GM21529 (cell line): ENCODE measurements around the gene CLSTN2.

ENCODE experiments used
- ATAC-seq: cut with Tn5 transposase; IDR thresholded peaks from one replicate; pipeline ENCODE4 v1.9.1; 2021; ENCODE audit not compliant: unreplicated experiment

CLSTN2 gene

GRCh38 chr3:140224307-140224706 is 289.3 kb downstream of the CLSTN2 start:
- ATAC-seq: no peak

DNA sequence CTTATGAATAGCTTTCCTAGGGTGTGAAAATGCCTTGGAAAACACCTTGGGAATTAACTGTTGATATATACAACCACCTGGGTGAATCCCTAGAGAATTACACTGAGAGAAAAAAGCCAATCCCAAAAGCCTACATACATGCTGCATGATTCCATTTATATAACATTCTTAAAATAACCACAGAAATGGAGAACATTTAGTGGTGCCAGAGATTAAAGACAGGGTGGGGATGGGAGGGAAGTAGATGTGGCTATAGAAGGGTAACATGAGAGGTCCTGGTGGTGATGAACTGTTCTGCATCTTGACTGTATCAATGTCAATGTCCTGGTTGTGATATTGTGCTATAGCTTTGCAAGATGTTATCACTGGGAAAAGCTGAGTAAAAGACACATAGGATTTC is 291.0 kb downstream of the CLSTN2 start:
- no peak for ATAC-seq

GRCh38 chr3:140233702-140234101 is 298.7 kb downstream of the CLSTN2 start:
- ATAC-seq: no peak

DNA sequence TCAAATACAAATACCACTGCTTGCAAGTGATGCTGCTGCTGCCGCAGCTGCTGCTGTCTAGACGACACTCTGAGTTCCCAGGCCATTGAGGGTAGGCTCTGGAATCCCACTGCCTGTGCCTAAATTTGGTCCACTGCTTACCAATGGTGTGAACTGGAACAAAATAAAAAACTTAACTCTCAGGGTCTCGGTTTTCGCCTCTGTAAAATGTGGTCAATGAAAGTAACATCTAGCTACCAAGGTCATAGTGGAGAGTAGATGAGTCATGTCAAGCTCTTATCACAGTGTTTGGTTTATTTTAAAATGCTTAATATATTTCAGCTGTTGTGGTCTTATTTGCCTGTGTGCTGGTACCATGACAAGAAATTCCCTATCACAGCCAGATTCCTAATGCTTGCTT is 299.3 kb downstream of the CLSTN2 start:
- ATAC-seq: no peak

GRCh38 chr3:140236836-140237501 is 302.0 kb downstream of the CLSTN2 start:
- no peak for ATAC-seq

GRCh38 chr3:140238646-140239314 is 303.8 kb downstream of the CLSTN2 start:
- ATAC-seq: no peak

- no peak for ATAC-seq
Measured at GRCh38 chr3:140242818-140243276, 307.9 kb downstream of the CLSTN2 start.

DNA sequence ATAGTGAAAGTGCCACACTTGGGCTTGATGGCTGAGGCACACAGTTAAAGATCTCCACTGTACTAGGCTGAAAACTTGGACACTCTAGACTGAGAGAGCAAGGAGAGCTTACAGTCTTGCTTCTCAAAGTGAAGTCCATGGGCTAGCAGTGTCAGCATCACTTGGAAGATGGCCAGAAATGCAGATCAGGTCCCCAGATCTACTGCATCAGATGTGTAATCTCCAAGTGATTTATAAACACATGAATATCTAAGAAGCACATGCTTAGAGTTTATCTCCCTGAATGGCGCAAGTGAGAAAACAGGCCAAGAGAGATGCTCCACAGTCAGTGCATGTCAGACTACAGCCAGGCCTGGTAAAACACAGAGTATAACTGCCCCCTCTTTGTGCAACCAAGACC is 308.6 kb downstream of the CLSTN2 start:
- no peak for ATAC-seq

GRCh38 chr3:140244893-140245292 is 309.9 kb downstream of the CLSTN2 start:
- ATAC-seq: no peak

DNA sequence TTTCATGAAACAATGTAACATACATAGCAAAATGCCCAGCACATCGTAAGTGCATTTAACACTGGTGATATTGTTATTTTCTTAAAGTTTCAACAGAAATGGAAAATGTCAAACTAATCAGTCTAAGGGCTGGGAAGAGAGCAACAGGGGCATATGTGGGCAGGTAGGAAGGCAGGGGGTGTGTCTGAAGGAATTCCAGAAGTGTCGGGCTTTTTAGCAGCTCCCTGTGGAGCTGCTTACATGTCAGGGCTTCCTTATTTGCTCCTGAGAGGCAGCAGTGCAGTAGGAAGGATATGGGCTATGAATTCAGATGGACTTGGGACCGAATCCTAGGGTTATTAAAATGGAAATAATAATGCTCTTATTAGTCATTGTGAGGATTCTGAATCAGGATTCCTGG is 311.6 kb downstream of the CLSTN2 start:
- no peak for ATAC-seq

- no peak for ATAC-seq
Measured at GRCh38 chr3:140247775-140248174, 312.8 kb downstream of the CLSTN2 start.

GRCh38 chr3:140249188-140249587 is 314.2 kb downstream of the CLSTN2 start:
- no peak for ATAC-seq

DNA sequence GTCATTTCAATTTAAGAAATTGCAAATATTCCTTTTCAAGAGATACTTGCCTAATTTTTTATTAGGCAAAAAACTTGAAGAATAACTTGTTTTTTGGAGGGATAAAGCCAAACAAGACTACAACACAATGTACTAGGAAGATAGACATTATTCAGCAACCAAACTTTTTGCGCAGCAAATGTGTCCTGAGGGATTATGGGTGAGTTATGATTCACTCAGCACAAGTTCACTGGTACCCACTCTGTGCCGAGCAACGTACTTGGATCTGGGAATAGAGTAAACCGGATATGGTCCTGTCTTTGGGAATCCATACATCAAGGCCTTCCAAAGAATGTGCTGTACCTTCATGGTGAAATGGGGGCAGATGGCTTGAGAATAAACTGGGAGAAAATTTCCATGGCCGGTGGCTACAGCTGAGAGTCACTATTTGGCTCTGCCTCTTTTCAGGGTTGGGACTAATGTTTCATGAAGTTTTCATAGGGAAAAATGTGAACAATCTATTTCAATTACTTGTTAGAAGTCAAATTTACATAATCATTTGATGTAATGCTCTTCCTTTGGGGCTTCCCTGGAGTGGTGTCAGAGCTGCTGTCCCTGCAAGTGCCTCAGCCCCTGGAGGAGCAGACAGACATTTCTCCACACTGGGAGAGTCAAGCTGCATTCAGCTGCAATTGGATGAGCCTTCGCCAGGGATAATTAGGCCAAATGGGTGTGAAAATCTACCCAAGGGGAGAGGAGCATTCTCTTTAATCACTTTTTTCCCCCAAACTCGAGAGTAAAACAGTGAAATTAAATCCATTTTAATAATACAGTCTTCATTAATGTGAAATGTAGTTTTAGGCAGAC is 315.2 kb downstream of the CLSTN2 start:
- ATAC-seq: no peak

- ATAC-seq: no peak
Measured at GRCh38 chr3:140250945-140251344, 316.0 kb downstream of the CLSTN2 start.

GRCh38 chr3:140251678-140252077 is 316.7 kb downstream of the CLSTN2 start:
- ATAC-seq: no peak

- no peak for ATAC-seq
Measured at GRCh38 chr3:140252812-140253656, 318.0 kb downstream of the CLSTN2 start.

- no peak for ATAC-seq
Measured at GRCh38 chr3:140258222-140258724, 323.3 kb downstream of the CLSTN2 start.

- no peak for ATAC-seq
Measured at GRCh38 chr3:140265302-140265701, 330.3 kb downstream of the CLSTN2 start.

DNA sequence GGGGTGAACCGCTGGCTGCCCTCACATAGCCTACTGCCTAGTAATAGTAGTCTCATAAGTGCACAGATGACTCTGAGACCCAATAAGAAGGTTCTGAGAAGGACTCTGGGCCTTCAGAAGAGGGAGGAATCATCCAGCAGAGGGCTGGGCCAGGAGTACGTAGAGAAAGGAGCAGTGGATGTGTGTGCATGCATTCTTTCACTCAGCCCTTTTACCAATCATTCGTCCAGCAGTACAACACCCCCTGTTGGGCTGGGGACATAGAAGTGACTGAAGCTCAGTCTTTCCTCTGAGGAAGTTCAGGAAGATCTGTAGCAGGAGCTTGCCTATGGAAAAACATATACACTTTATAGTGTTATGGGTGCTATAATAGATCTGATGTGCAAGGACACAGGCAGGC is 333.1 kb downstream of the CLSTN2 start:
- ATAC-seq: no peak

GRCh38 chr3:140268610-140269009 is 333.6 kb downstream of the CLSTN2 start:
- ATAC-seq: no peak

DNA sequence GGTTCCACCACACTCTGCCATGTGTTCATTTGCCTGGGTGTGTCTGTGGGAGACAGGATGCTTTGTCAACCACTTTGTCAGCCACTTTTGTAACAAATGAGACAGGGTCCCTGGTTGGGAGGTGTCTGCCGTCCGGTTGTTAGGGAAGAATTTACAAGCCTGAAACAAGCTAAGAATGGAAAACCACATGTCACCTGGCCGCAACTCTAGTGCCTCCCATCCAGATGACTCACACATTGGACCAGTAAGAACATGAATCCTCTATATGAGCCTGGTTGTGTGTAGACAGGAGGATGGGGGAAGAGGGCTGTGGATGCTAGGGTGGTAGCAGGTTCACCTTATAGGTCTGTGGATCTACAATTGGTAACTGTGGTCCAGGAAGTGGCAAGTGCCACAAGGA is 335.3 kb downstream of the CLSTN2 start:
- no peak for ATAC-seq
